ENCODE results near the gene AKT2. TPM values are rescaled to one million over a fixed set of nuclear protein-coding genes. Genes with fewer than 3 reads are reported as not detected.

The AKT2 gene
- total RNA-seq, 1 experiment from 2014 or later = 150 TPM

GRCh38 chr19:40267601-40267997, 17.5 kb downstream of the AKT2 start:
- H3K79me2 ChIP-seq (ENCODE audit: insufficient read depth, low read length) = no peaks in the 10 kb centered on the region; the same call in 1 of the 2 replicates
- H3K9me3 Mint-ChIP-seq = no peaks in the 10 kb centered on the region
- no peak overlapping the region for H4K5ac ChIP-seq (ENCODE audit: insufficient read length, low read depth, low read length)
- no peak for TF ChIP-seq CTCF (conservative IDR thresholded peaks at IDR 0.05)
- no peaks in the 10 kb centered on the region for H3K9me3 ChIP-seq (ENCODE audit: control insufficient read depth, low read depth, low read length)
- peak overlapping the region in 2 of 3 experiments; percentile 37 to 61; a peak in 5 of 7 replicates for H3K27ac Mint-ChIP-seq
- no peak overlapping the region for H3K9ac ChIP-seq (ENCODE audit: extremely low read depth, insufficient read length, low read length)
- H2BK5ac ChIP-seq (ENCODE audit: insufficient read length, low read length) = no peak overlapping the region
- H3K27me3 ChIP-seq (ENCODE audit: insufficient read depth, low read length) = no peaks in the 10 kb centered on the region
- no peak overlapping the region for H3K56ac ChIP-seq (ENCODE audit: insufficient read length, low read depth, low read length)
- no peak overlapping the region for H3K27ac ChIP-seq (ENCODE audit: insufficient read length, low read depth, low read length)
- H3K79me1 ChIP-seq (ENCODE audit: insufficient read depth, low read depth, low read length, poor library complexity, severe bottlenecking) = no peaks in the 10 kb centered on the region
- no peak overlapping the region for H3K23ac ChIP-seq (ENCODE audit: insufficient read length, low read depth, low read length)
- H4K8ac ChIP-seq (replicated peaks; ENCODE audit: insufficient read length, low read depth, low read length) = no peak overlapping the region
- H2AFZ ChIP-seq (ENCODE audit: low read length) = no peak overlapping the region
- H3K27me3 Mint-ChIP-seq (ENCODE audit: low read depth) = no peaks in the 10 kb centered on the region; the same call in 1 of the 2 replicates
- no peaks in the 10 kb centered on the region for H3K23me2 ChIP-seq (ENCODE audit: insufficient read length, low read depth, low read length, poor library complexity, severe bottlenecking)
- no peak overlapping the region for H3K4ac ChIP-seq (ENCODE audit: low read depth, low read length)
- no peak overlapping the region for H2BK15ac ChIP-seq (ENCODE audit: low read depth, low read length)
- H3K4me1 Mint-ChIP-seq = peaks cover 35 to 37% of the 10 kb centered on the region in 2 experiments
- no peak overlapping the region for H2BK12ac ChIP-seq (ENCODE audit: insufficient read length, low read depth, low read length)
- WGBS (ENCODE audit: extremely low coverage, insufficient read length, low lambda C conversion rate) = no CpG with 5 or more reads among the region's 6 CpGs
- no peak overlapping the region for H2BK20ac ChIP-seq (ENCODE audit: low read depth, low read length, poor library complexity, severe bottlenecking)
- DNase-seq = no peak
- no peak overlapping the region for H3K4me3 Mint-ChIP-seq
- no peak overlapping the region for H4K91ac ChIP-seq (ENCODE audit: insufficient read length, low read depth, low read length)
- H3T11ph ChIP-seq (ENCODE audit: low read length) = no peak overlapping the region
- no peak overlapping the region for H3K14ac ChIP-seq (ENCODE audit: insufficient read depth, low read length)
- H3K36me3 Mint-ChIP-seq (ENCODE audit: insufficient read depth in 1 of 3, low read depth in 3 of 3) = peaks cover 16 to 29% (median 28%) of the 10 kb centered on the region in 3 experiments; a peak in 6 of 7 replicates
- no peak overlapping the region for H2BK120ac ChIP-seq (ENCODE audit: low read depth, low read length, poor library complexity, severe bottlenecking)
- H3K4me2 ChIP-seq (ENCODE audit: insufficient read depth, insufficient read length, low read length) = no peak overlapping the region
- H2AK5ac ChIP-seq (ENCODE audit: insufficient read length, low read length) = no peak overlapping the region
- no peaks in the 10 kb centered on the region for H3K4me1 ChIP-seq (ENCODE audit: insufficient read depth, low read length)
- peaks cover 2% of the 10 kb centered on the region for H4K20me1 ChIP-seq (ENCODE audit: control insufficient read depth, insufficient read depth, insufficient read length)
- no peak overlapping the region for H3K18ac ChIP-seq (ENCODE audit: insufficient read length, low read depth, low read length)
